ENCODE measurements around the gene MIPOL1.
"Not testable (repeated sequence)": the region's sequence is repeated elsewhere in the genome, so short reads cannot be mapped to it uniquely, and the experiment has no call there.

MIPOL1 gene

GRCh38 chr14:37187840-37188577, 9.7 kb upstream of the MIPOL1 start:
- DNase-seq (ENCODE audit: low read depth): not testable (repeated sequence)

DNA sequence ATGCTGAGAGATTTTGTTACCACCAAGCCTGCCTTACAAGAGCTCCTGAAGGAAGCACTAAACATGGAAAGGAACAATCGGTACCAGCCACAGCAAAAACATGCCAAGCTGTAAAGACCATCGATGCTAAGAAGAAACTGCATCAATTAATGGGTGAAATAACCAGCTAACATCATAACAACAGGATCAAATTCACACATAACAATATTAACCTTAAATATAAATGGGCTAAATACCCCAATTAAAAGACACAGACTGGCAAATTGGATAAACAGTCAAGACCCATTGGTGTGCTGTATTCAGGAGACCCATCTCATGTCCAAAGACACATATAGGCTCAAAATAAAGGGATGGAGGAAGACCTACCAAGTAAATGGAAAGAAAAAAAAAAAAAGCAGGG, 8.0 kb upstream of the MIPOL1 start:
- DNase-seq (ENCODE audit: low read depth): not testable (repeated sequence)

GRCh38 chr14:37194698-37195097, 3.0 kb upstream of the MIPOL1 start:
- no peak for DNase-seq (ENCODE audit: low read depth)

DNA sequence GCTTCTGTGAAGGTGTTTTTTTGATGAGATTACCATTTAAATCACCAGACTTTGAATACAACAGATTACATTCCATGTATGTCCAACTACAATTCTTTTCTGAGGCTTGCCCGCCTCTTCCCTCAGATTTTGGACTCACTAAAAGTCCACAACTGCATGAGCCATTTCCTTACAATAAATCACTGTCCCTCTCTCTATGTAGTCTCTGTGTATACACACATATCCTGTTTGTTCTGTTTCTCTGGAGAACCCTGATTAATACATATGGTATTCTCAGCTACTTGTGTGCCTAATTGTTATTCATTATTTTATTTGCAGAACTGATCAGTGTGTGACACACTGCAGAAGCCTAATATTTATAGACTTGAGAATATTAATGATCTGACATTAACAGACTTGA, 2.4 kb upstream of the MIPOL1 start:
- DNase-seq (ENCODE audit: low read depth): peak; percentile 64

DNA sequence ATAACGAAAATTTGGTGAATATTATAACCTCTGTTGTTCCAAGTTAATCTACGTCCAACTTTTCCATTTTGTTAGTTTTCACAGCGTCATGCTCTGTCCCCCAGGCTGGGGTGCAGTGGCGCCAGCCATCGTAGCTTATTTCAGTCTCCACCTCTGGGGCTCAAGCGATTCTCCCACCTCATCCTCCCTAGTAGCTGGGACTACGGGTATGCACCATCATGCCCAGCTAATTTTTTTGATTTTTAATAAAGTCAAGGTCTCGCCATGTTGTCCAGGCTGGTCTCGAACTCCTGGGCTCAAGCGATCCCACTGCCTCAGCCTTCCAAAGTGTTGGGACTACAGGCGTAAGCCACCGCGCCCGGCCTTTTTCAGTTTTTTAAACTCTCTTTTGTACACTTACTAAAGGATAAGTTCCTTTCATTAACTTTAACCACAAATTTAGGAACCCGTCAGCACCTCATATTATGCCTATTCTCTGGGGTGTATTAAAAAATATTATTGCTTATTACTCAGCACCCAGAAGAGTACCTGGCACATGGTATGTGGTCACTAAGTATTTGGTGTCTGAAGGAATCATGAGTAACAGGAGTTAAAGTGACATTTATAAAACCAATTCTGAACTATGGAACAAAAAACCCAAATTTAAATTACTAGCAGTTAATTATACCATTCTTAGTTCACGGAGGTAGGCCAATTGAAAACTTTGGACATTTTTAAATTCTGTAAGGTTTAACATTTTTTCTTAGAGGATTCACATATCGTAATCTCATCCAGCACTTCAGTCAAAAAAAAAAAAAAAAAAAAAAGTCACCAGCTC, 925 bp upstream of the MIPOL1 start:
- no peak for DNase-seq (ENCODE audit: low read depth)

DNA sequence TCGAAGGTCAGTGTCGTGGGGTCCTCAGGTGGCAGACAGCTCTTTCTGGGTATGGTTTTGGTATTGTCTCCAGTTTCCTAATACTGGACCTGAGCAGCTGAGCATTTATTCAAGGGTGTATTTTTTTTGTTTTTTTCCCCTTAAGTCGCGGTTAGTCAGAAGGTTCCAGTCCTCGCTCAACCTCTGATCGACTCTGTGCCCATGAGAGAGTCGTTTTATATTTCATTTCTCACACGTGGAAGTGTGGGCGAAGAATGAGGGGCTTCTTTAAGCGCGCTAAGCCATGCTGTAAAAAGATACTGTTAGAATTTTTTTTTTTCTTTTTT, 499 bp downstream of the MIPOL1 start:
- no peak for DNase-seq (ENCODE audit: low read depth)

DNA sequence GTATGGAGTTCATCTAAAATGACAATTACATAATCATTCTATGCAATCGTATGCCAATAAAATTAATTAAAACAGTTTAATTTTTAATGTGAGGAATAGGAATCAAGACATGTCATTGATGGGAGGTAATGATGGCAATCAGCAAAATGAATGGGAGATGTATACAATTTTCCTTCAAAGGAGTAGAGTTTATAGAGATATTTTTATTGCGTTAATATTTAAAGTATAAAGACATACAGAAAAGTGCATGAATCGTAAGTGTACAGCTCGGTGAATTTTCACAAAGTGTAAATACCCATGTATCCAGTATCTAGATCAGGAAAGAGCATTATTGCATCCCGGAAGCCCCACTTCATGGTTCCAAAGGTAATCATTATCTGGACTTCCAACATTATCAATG, 1.2 kb downstream of the MIPOL1 start:
- no peak for DNase-seq (ENCODE audit: low read depth)

DNA sequence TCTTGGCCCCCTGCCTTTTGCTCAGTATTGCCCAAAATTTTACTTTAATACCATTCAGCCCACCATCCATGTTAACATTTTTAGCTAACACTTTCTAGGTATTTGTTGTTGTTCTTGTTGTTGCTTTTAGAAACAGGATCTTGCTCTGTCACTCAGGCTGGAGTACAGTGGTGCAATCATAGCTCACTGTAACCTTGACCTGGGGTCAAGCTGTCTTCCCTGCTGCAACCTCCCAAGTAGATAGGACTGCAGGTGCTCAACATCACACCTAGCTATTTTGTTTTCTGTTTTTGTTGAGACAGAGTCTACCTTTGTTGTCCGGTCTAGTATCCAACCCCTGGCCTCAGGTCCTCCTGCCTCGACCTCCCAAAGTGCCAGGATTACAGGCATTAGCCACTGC, 4.0 kb downstream of the MIPOL1 start:
- DNase-seq (ENCODE audit: low read depth): no peak

GRCh38 chr14:37202265-37202664, 4.5 kb downstream of the MIPOL1 start:
- DNase-seq (ENCODE audit: low read depth): peak; percentile 4

GRCh38 chr14:37202812-37203211, 5.1 kb downstream of the MIPOL1 start:
- DNase-seq (ENCODE audit: low read depth): no peak

DNA sequence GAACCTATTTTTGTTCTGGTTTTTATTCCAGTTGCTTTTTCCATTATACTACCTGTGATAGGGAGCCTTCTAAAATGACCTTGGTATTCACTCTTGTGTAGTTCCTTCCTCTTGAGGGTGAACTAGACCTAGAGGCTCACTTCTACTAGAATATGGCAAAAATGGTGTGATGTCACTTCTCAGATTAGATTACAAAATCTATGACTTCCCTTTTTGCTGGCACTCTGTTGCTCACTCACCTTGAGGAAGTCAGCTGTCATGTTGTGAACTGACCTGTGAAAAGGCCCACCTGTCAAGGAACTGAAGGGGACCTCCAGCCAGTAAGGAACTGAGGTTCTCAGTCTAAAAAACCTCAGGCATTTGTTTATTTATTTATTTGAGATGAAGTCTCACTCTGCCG, 5.7 kb downstream of the MIPOL1 start:
- DNase-seq (ENCODE audit: low read depth): no peak

DNA sequence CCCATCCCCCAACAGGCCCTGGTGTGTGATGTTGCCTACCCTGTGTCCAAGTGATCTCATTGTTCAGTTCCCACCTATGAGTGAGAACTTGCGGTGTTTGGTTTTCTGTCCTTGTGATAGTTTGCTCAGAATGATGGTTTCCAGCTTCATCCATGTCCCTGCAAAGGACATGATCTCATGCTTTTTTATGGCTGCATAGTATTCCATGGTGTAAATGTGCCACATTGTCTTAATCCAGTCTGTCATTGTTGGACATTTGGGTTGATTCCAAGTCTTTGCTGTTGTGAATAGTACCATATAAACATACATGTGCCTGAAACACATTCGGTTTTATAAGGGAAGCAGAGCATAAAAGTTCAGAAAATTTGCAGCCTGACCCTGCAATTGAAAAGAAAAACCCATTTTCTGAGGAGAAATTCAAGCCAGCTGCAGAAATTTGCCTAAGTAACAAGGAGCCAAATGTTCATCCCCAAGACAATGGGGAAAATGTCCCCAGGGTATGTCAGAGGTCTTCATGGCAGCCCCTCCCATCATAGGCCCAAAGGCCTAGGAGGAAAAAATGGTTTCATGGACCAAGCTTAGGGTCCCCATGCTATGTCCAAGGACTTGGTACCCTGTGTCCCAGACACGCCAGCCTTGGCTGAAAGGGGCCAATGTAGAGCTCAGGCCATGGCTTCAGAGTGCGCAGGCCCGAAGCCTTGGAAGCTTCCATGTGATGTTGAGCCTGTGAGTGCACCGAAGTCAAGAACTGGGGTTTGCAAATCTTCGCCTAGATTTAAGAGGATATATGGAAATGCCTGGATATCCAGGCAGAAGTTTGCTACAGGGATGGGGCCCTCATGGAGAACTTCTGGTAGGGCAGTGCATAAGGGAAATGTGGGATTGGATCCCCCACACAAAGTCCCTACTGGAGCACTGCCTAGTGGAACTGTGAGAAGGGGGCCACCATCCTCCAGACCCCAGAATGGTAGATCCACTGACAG, 8.2 kb downstream of the MIPOL1 start:
- DNase-seq (ENCODE audit: low read depth): not testable (repeated sequence)

- DNase-seq (ENCODE audit: low read depth): not testable (repeated sequence)
Observed at GRCh38 chr14:37209617-37210016, 11.9 kb downstream of the MIPOL1 start.

DNA sequence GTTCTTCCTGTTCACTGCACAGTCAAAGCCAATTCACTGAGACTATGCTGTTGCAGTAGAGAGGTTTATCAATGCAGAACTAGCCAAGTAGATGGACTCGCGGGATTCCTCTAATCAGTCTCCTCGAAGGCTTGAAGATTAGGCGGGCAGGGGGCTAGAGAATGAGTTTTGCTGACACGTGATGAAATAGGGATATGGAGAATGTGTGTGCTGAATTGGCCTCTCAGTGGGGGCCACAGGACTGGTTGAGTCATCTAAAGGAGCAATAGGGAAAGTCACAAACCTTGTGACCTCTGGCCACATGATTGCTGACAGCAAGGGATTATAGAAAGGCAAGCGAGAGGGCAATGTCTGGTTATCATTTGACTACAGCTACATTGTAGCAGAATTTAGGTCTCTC, 12.7 kb downstream of the MIPOL1 start:
- DNase-seq (ENCODE audit: low read depth): no peak

DNA sequence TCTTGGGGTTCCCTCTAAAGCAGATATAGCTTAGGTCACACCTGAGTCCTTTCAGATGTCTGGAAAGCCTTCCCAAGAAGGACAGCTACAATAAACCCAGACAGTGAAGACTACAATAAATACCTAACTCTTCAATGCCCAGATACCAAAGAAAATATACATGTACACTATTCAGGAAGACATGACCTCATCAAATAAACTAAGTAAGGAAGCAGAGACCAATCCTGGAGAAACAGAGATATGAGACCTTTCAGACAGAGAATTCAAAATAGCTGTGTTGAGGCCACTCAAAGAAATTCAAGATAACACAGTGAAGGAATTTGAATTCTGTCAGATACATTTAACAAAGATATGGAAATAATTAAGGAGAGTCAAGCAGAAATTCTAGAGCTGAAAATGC, 15.3 kb downstream of the MIPOL1 start:
- DNase-seq (ENCODE audit: low read depth): no peak

DNA sequence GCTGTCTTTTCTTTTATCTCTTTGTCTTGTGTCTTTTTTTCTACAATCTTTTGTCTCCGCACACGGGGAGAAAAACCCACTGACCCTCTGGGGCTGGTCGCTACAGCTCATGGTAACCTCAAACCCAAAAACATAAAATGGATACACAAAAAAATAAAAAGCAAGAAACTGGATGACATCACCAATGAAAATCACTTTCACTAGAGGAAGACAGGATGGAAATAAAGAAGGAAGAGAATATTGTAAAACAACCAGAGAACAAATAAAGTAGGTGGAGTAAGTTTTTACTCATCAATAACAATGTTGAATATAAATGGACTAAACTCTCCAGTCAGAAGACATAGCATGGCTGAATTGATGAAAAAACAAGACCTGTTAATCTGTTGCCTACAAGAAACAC, 17.6 kb downstream of the MIPOL1 start:
- DNase-seq (ENCODE audit: low read depth): no peak

GRCh38 chr14:37221073-37221472, 23.3 kb downstream of the MIPOL1 start:
- DNase-seq (ENCODE audit: low read depth): no peak

GRCh38 chr14:37223947-37224474, 26.3 kb downstream of the MIPOL1 start:
- no peak for DNase-seq (ENCODE audit: low read depth)

- not testable (repeated sequence) for DNase-seq (ENCODE audit: low read depth)
Observed at GRCh38 chr14:37225668-37226067, 27.9 kb downstream of the MIPOL1 start.

- DNase-seq (ENCODE audit: low read depth): peak; percentile 66
Observed at GRCh38 chr14:37230551-37231194, 32.9 kb downstream of the MIPOL1 start.

DNA sequence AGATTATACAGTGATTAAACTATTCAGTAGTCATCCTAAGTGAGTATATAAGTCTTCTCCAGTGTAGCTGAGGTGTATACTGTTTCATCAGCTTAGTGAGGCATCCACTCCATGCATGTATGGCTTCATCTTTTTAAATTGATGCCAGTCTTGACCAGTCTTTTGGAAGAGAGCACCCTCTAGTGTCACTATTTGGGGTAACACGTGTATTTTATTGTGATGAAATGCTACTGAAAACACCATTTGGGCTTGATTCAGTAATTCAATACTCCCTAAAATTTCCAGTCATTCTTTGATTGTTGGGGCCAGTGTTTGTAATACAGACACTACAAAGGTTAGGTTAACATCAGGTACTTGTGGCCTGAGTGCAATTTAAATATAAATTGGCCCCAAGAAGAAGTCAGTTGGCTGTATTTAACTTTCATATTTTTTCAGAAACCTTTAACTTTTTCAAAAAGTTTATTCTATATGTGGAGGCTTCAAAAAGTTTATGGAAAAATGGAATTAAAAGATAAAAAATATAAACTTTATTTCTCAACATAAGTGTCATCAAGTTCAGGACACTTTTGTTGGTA, 35.3 kb downstream of the MIPOL1 start:
- DNase-seq (ENCODE audit: low read depth): peak; percentile 52

Data from EH (cell line).